H1 (cell line): ENCODE measurements around the gene HDX. TPM values are rescaled to one million over a fixed set of nuclear protein-coding genes. Genes with fewer than 3 reads are reported as not detected.

Source experiments
- CTCF ChIA-PET: fragments of 300-600 bp; sonication (Branson Sonifier 250); formaldehyde crosslinking; loops from one replicate; lab custom pipeline; 2021; ENCODE audit not compliant: partially characterized antibody; lab: Charles Lee
- POLR2A ChIA-PET: fragments of 300-600 bp; sonication (Branson Sonifier 250); formaldehyde crosslinking; loops from one replicate; lab custom pipeline; 2021; ENCODE audit warnings: inconsistent platforms; ENCODE audit not compliant: partially characterized antibody; lab: Charles Lee
- DNase-seq, 2 experiments: peaks; one replicate each; pipeline versions ENCODE4 v3.0.0 to v3.0.0-alpha.2; 2010 to 2022; ENCODE audit warnings: low spot score in 2 of 2, low read depth in 1 of 2, mixed read lengths in 1 of 2
- FAIRE-seq: peaks from 2 replicates; lab custom pipeline; 2011; peaks lifted over from hg19 to GRCh38; lab: Jason Lieb, UNC
- H2AFZ ChIP-seq: 2 replicates; pipeline ENCODE4 v1.8.1; 2012; ENCODE audit warnings: low read length, inconsistent platforms
- H2AK5ac ChIP-seq: 2 replicates; pipeline ENCODE4 v1.6.1; 2013; ENCODE audit warnings: low read depth, low read length
- H2BK120ac ChIP-seq: replicated peaks from 2 replicates; pipeline ENCODE3; 2013; ENCODE audit warnings: low read depth, low read length, inconsistent platforms
- H2BK12ac ChIP-seq: 2 replicates; pipeline ENCODE4 v1.6.1; 2013; ENCODE audit warnings: low read depth, low read length
- H2BK15ac ChIP-seq: 2 replicates; pipeline ENCODE4 v1.6.1; 2013; ENCODE audit warnings: low read length
- H2BK20ac ChIP-seq: 2 replicates; pipeline ENCODE4 v1.6.1; 2013; ENCODE audit warnings: low read length
- H2BK5ac ChIP-seq: 2 replicates; pipeline ENCODE4 v1.6.1; 2013; ENCODE audit warnings: low read depth, low read length
- H3K14ac ChIP-seq: 2 replicates; pipeline ENCODE4 v1.6.1; 2013; ENCODE audit warnings: inconsistent platforms; ENCODE audit not compliant: insufficient read length
- H3K18ac ChIP-seq: 2 replicates; pipeline ENCODE4 v1.6.1; 2013; ENCODE audit warnings: low read length; ENCODE audit errors: extremely low read depth
- H3K23ac ChIP-seq: 2 replicates; pipeline ENCODE4 v1.6.1; 2013; ENCODE audit warnings: inconsistent platforms; ENCODE audit not compliant: insufficient read length
- H3K23me2 ChIP-seq: 2 replicates; pipeline ENCODE4 v1.6.1; 2013; ENCODE audit warnings: low read depth, low read length
- H3K27ac ChIP-seq: 2 replicates; pipeline ENCODE4 v1.6.1; 2011; ENCODE audit warnings: low read depth, low read length, inconsistent platforms
- H3K27me3 ChIP-seq, 4 experiments: replicated peaks in 1 of 4; 1 replicate in 1 of 4; 2 replicates in 3 of 4; pipeline versions ENCODE4 v1.6.1 to v1.8.1; 2011 to 2013; ENCODE audit warnings: low read length in 3 of 4, mild to moderate bottlenecking in 3 of 4, inconsistent platforms in 2 of 4, mixed read lengths in 2 of 4, moderate library complexity in 1 of 4; ENCODE audit not compliant: control insufficient read depth in 3 of 4, insufficient read depth in 3 of 4; ENCODE audit errors: extremely low read depth in 1 of 4
- H3K36me3 ChIP-seq, 4 experiments: 2 replicates each; pipeline versions ENCODE4 v1.6.1 to v1.8.1; 2011 to 2013; ENCODE audit warnings: mild to moderate bottlenecking in 4 of 4, low read length in 3 of 4, moderate library complexity in 2 of 4, control low read depth in 1 of 4, inconsistent platforms in 1 of 4; ENCODE audit not compliant: insufficient read depth in 4 of 4, control insufficient read depth in 2 of 4
- H3K4ac ChIP-seq: replicated peaks from 2 replicates; pipeline ENCODE3; 2013; ENCODE audit warnings: low read length, low read depth, mixed read lengths, inconsistent platforms; ENCODE audit not compliant: insufficient read length
- H3K4me1 ChIP-seq, 4 experiments: replicated peaks in 1 of 4; 1 replicate in 1 of 4; 2 replicates in 3 of 4; pipeline versions ENCODE4 v1.6.1 to v1.8.1; 2011 to 2013; ENCODE audit warnings: low read length in 3 of 4, inconsistent platforms in 2 of 4, mixed read lengths in 1 of 4; ENCODE audit not compliant: insufficient read depth in 4 of 4, control insufficient read depth in 3 of 4
- H3K4me2 ChIP-seq, 2 experiments: 2 replicates each; pipeline versions ENCODE4 v1.6.1 to v1.8.1; 2011 to 2013; ENCODE audit warnings: low read depth in 2 of 2, low read length in 2 of 2, control low read depth in 1 of 2, inconsistent platforms in 1 of 2, mild to moderate bottlenecking in 1 of 2; ENCODE audit not compliant: insufficient read depth in 1 of 2
- H3K4me3 ChIP-seq, 4 experiments: fragments of 200-600, 300-600 bp in 1 of 4; sonication (generic), shearing (Covaris generic), sonication (Bioruptor Twin) in 1 of 4; 2 replicates each; pipeline versions ENCODE4 v1.5.1 to v1.8.1; 2011 to 2016; ENCODE audit warnings: low read length in 4 of 4, low read depth in 3 of 4, control low read depth in 2 of 4, inconsistent platforms in 2 of 4, mild to moderate bottlenecking in 2 of 4, mixed read lengths in 1 of 4, moderate library complexity in 1 of 4; ENCODE audit not compliant: insufficient read depth in 2 of 4; ENCODE audit errors: extremely low read depth in 1 of 4
- H3K56ac ChIP-seq: replicated peaks from 2 replicates; pipeline ENCODE3; 2013; ENCODE audit warnings: low read depth, mild to moderate bottlenecking, mixed read lengths, low read length, inconsistent platforms; ENCODE audit not compliant: insufficient read length
- H3K79me1 ChIP-seq: 2 replicates; pipeline ENCODE4 v1.6.1; 2013; ENCODE audit warnings: low read depth, low read length, control low read depth
- H3K79me2 ChIP-seq, 2 experiments: 2 replicates each; pipeline versions ENCODE4 v1.6.1 to v1.8.1; 2012 to 2013; ENCODE audit warnings: low read length in 2 of 2, mild to moderate bottlenecking in 2 of 2, inconsistent platforms in 1 of 2; ENCODE audit not compliant: insufficient read depth in 2 of 2, control insufficient read depth in 1 of 2
- H3K9ac ChIP-seq, 4 experiments: replicated peaks in 1 of 4; 1 replicate in 1 of 4; 2 replicates in 3 of 4; pipeline versions ENCODE4 v1.6.1 to v1.8.1; 2011 to 2013; ENCODE audit warnings: low read depth in 3 of 4, low read length in 3 of 4, control low read depth in 2 of 4, mild to moderate bottlenecking in 2 of 4, moderate library complexity in 2 of 4, inconsistent platforms in 1 of 4; ENCODE audit errors: extremely low read depth in 1 of 4
- H3K9me3 ChIP-seq, 2 experiments: 2 replicates each; pipeline versions ENCODE4 v1.6.1 to v1.8.1; 2012 to 2013; ENCODE audit warnings: mild to moderate bottlenecking in 2 of 2, moderate library complexity in 2 of 2, control low read depth in 1 of 2, inconsistent platforms in 1 of 2, low read depth in 1 of 2, low read length in 1 of 2, mixed read lengths in 1 of 2; ENCODE audit not compliant: insufficient read depth in 2 of 2
- H4K20me1 ChIP-seq, 2 experiments: replicated peaks in 1 of 2; 2 replicates each; pipeline versions ENCODE3 to v1.8.1; 2011 to 2013; ENCODE audit warnings: inconsistent platforms in 2 of 2, low read length in 2 of 2, mild to moderate bottlenecking in 1 of 2; ENCODE audit not compliant: insufficient read depth in 2 of 2, control insufficient read depth in 1 of 2
- H4K5ac ChIP-seq: 2 replicates; pipeline ENCODE4 v1.6.1; 2013; ENCODE audit warnings: low read length, low read depth, mixed read lengths, inconsistent platforms; ENCODE audit not compliant: insufficient read length
- H4K8ac ChIP-seq: 2 replicates; pipeline ENCODE4 v1.8.0; 2013; ENCODE audit warnings: mild to moderate bottlenecking, moderate library complexity, low read length, inconsistent platforms; ENCODE audit not compliant: insufficient read depth; ENCODE audit errors: extremely low read depth
- H4K91ac ChIP-seq: replicated peaks from 2 replicates; pipeline ENCODE3; 2013; ENCODE audit warnings: low read length, mixed read lengths, inconsistent platforms; ENCODE audit not compliant: insufficient read length
- ATF2 ChIP-seq: IDR thresholded peaks from 2 replicates; pipeline ENCODE4 v1.6.1; 2012; ENCODE audit warnings: low read length, inconsistent platforms
- ATF3 ChIP-seq: IDR thresholded peaks from 2 replicates; pipeline ENCODE4 v1.6.1; 2011; ENCODE audit warnings: low read depth, mild to moderate bottlenecking, low read length; ENCODE audit not compliant: insufficient read depth
- BACH1 ChIP-seq: IDR thresholded peaks from 2 replicates; pipeline ENCODE4 v1.6.1; 2012; ENCODE audit warnings: low read length, improper control_type of control experiment
- BCL11A ChIP-seq, 2 experiments: IDR thresholded peaks; one replicate each; pipeline ENCODE4 v1.6.1; 2011; ENCODE audit warnings: low read depth in 2 of 2, low read length in 2 of 2, mild to moderate bottlenecking in 2 of 2
- HDAC2 ChIP-seq, 2 experiments: fragments of 300-600 bp in 1 of 2; sonication (generic) in 1 of 2; IDR thresholded peaks; 2 replicates each; pipeline ENCODE4 v1.6.1; 2011 to 2012; ENCODE audit warnings: low read depth in 2 of 2, low read length in 2 of 2, mild to moderate bottlenecking in 2 of 2, moderate library complexity in 2 of 2, borderline replicate concordance in 1 of 2, inconsistent platforms in 1 of 2
- JUN ChIP-seq: IDR thresholded peaks from 2 replicates; pipeline ENCODE4 v1.6.1; 2011; ENCODE audit warnings: low read depth, mild to moderate bottlenecking, improper control_type of control experiment, low read length
- JUND ChIP-seq: IDR thresholded peaks from 2 replicates; pipeline ENCODE4 v1.6.1; 2011; ENCODE audit warnings: mild to moderate bottlenecking, improper control_type of control experiment, low read length
- MAFK ChIP-seq: IDR thresholded peaks from 2 replicates; pipeline ENCODE4 v1.6.1; 2012; ENCODE audit warnings: low read depth, mild to moderate bottlenecking, improper control_type of control experiment, low read length
- MAX ChIP-seq: IDR thresholded peaks from 2 replicates; pipeline ENCODE4 v1.6.1; 2012; ENCODE audit warnings: inconsistent platforms
- SP4 ChIP-seq: IDR thresholded peaks from 2 replicates; pipeline ENCODE4 v1.6.1; 2012; ENCODE audit warnings: low read length, inconsistent platforms
- YY1 ChIP-seq: IDR thresholded peaks from 2 replicates; pipeline ENCODE4 v1.6.1; 2011; ENCODE audit warnings: low read depth, mild to moderate bottlenecking, low read length
- WGBS, 2 experiments: shearing (Covaris generic) in 1 of 2; methylation state at CpG; one replicate each; pipeline versions ENCODE4 v1.1.6 to v1.1.7; 2013 to 2015; ENCODE audit warnings: low lambda C conversion rate in 2 of 2, mixed read lengths in 2 of 2, inconsistent platforms in 1 of 2, low coverage in 1 of 2, missing lambda C conversion rate in 1 of 2; ENCODE audit not compliant: insufficient replicate concordance in 2 of 2, insufficient coverage in 1 of 2, insufficient read length in 1 of 2; ENCODE audit errors: extremely low coverage in 1 of 2, missing lambda C conversion rate in 1 of 2; 5-methylcytosine and 5-hydroxymethylcytosine counted together
- polyA plus RNA-seq, 7 experiments: library from polyadenylated mRNA; depleted of rRNA in 3 of 7; stranded (reverse) in 5 of 7; unstranded in 2 of 7; fragments of >200 nt in 5 of 7; fragments of 200-250 nt in 2 of 7; gene quantifications; 1 replicate in 5 of 7; 2 replicates in 1 of 7; 4 replicates in 1 of 7; pipeline versions ENCODE4 v1.2.1 to v1.2.3, GENCODE V29; 2011 to 2013; ENCODE audit warnings: missing spikeins in 2 of 7, mixed read lengths in 2 of 7
- total RNA-seq: library from RNA; stranded (reverse); fragmentation: NEBNext Ultra II Directional; extraction: Animal tissue kit (Norgen Biotek cat#: 25700); gene quantifications from 2 replicates; pipeline ENCODE4 v1.2.1, GENCODE V29; 2021

The HDX gene
- total and polyA plus RNA-seq, 2 of the 8 experiments (the other 6 are each of a cell fraction or from before 2014, with no cell fraction given), result 0.54 to 10.2 TPM

- no peak overlapping the region for H2BK5ac ChIP-seq
- no peak for DNase-seq
- no peak overlapping the region for H3K56ac ChIP-seq
- no peak overlapping the region for H2BK15ac ChIP-seq
- no peaks in the 10 kb centered on the region for H4K20me1 ChIP-seq
- H3K14ac ChIP-seq, result no peak overlapping the region
- no peak overlapping the region for H3K4ac ChIP-seq
- no peak overlapping the region for H2AK5ac ChIP-seq
- ChIA-PET CTCF (interaction anchor here (0.7 to 1.0 kb wide), 2 partner anchors 15 to 550 kb away, joined by 3 to 5 read pairs; no protein-coding TSS in a partner anchor), POLR2A (no interaction called here)
- WGBS, 2 experiments, result 88% methylated on average over 3 of the region's 3 CpGs; no CpG with 5 or more reads in 1 of the 2 experiments
- FAIRE-seq, result no peak
- no peak overlapping the region for H3K4me3 ChIP-seq
- no peak overlapping the region for H2AFZ ChIP-seq
- no peak overlapping the region for H3K9ac ChIP-seq
- H3K36me3 ChIP-seq, result no peaks in the 10 kb centered on the region
- H3K79me2 ChIP-seq, result no peaks in the 10 kb centered on the region
- no peak overlapping the region for H2BK120ac ChIP-seq
- no peak overlapping the region for H4K5ac ChIP-seq
- no peaks in the 10 kb centered on the region for H3K9me3 ChIP-seq
- no peaks in the 10 kb centered on the region for H3K23me2 ChIP-seq
- H2BK12ac ChIP-seq, result no peak overlapping the region
- H3K23ac ChIP-seq, result no peak overlapping the region
- H4K8ac ChIP-seq, result no peak overlapping the region
- H3K79me1 ChIP-seq, result no peaks in the 10 kb centered on the region
- no peak overlapping the region for H4K91ac ChIP-seq
- no peak overlapping the region for H2BK20ac ChIP-seq
- no peak overlapping the region for H3K18ac ChIP-seq
- no peak overlapping the region for H3K27ac ChIP-seq
- no peaks in the 10 kb centered on the region; a peak in 1 of 7 replicates for H3K4me1 ChIP-seq
- H3K4me2 ChIP-seq, result no peak overlapping the region
- H3K27me3 ChIP-seq, result no peaks in the 10 kb centered on the region
- no peak for TF ChIP-seq BACH1
- TF ChIP-seq HDAC2 (IDR thresholded peaks at IDR 0.05; ENCODE audit: borderline replicate concordance in 1 of 2, low read depth in 2 of 2, low read length in 2 of 2), result no peak
- no peak for TF ChIP-seq MAFK
- no peak for TF ChIP-seq JUN
- TF ChIP-seq YY1, result no peak
- TF ChIP-seq BCL11A (IDR thresholded peaks at IDR 0.05; ENCODE audit: low read depth in 2 of 2, low read length in 2 of 2), result no peak
- no peak for TF ChIP-seq ATF3
- TF ChIP-seq SP4, result no peak
- TF ChIP-seq MAX, result no peak
- TF ChIP-seq JUND, result no peak
- no peak for TF ChIP-seq ATF2
Measured at GRCh38 chrX:84362184-84362838, 139.9 kb downstream of the HDX start.
